Measurements from ENCODE around the gene TIMD4. TPM values are rescaled to one million over a fixed set of nuclear protein-coding genes. Genes with fewer than 3 reads are reported as not detected.

TIMD4 gene
- total and polyA plus RNA-seq, 2 of the 13 experiments (the other 11 are each of a cell fraction or from before 2014, with no cell fraction given) = 0.50 TPM; not detected in 1

DNA sequence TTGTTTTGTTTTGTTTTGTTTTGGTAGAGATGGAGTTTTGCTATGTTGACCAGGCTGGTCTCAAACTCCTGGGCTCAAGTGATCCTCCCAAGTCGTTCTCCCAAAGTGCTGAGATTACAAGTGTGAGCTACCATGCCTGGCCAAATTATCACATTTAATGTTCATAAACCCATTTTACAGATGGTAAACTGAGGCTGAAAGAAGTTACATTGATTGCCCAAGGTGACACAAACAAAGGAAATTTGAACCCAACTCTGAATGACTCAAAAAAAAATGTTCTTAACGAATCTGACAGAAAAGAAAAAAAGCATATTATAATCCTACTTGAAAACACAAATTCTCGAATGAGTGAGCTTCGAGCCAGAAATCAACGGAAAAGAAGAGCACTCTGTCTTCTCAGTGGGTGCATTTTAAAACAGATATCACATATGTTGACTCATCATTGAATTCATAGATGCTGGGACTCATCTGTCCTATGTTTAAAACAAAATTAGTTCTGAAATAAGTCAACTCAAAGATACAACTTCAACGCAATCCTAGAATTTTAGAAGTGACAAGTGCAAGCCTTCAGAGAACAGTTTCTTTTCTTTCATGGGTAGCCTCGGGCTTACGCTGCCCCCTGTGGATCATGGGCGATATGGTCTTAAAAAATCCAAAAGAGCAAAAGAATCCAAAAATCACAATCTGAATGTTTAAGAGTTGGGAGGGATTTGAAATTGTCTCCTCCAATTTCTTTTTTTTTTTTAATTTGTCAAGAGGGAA is 28.4 kb downstream of the TIMD4 start:
- ChIA-PET POLR2A (no interaction called here), CTCF (ENCODE audit: low intra/inter-chr PET ratio, low total read pairs) (interaction anchor here (1.5 to 1.7 kb wide), 2 partner anchors 991 to 1318 kb away, joined by 3 to 5 read pairs; no protein-coding TSS in a partner anchor)
- H3K27me3 ChIP-seq (ENCODE audit: control insufficient read depth in 1 of 2, insufficient read depth in 2 of 2, low read length in 2 of 2) = no peaks in the 10 kb centered on the region; a peak in 1 of 5 replicates
- no peaks in the 10 kb centered on the region for H3K9me3 ChIP-seq (ENCODE audit: low read length)
- no peak overlapping the region for H3K9ac ChIP-seq (ENCODE audit: insufficient read depth, low read depth, low read length)
- H3K79me2 ChIP-seq (ENCODE audit: insufficient read depth, low read length) = no peaks in the 10 kb centered on the region
- in situ Hi-C loops (cut with HindIII; ENCODE audit: extremely low pct_ligation_motif_present, low pct_unique_long_range_greater_than_20kb) (no loop called here), intact Hi-C loops (cut with micrococcal nuclease; ENCODE audit: unreplicated experiment) (loop anchor here (5.0 to 10.0 kb wide), 2 partner anchors 198 to 990 kb away; no protein-coding TSS in a partner anchor)
- no peak overlapping the region for H2AFZ ChIP-seq (ENCODE audit: low read length)
- H3K4me1 ChIP-seq (ENCODE audit: insufficient read depth, low read length) = peaks cover 12% of the 10 kb centered on the region; the same call in 1 of the 2 replicates
- no peaks in the 10 kb centered on the region for H4K20me1 ChIP-seq (ENCODE audit: insufficient read depth, low read length)
- DNase-seq (ENCODE audit: low spot score) = peak; percentile 9
- no peak overlapping the region for H3K27ac ChIP-seq (ENCODE audit: extremely low read length, insufficient read depth, low read length)
- H3K4me2 ChIP-seq (ENCODE audit: low read depth, low read length) = no peak overlapping the region
- TF ChIP-seq ZNF629 (CRISPR knock-in tag; conservative IDR thresholded peaks at IDR 0.05) (peak; percentile 57), RFXAP (CRISPR knock-in tag; IDR thresholded peaks at IDR 0.05; ENCODE audit: borderline replicate concordance) (no peak), ZNF614 (CRISPR knock-in tag; IDR thresholded peaks at IDR 0.05; ENCODE audit: borderline replicate concordance) (no peak), STAG1 (CRISPR knock-in tag; IDR thresholded peaks at IDR 0.05) (peak; percentile 53)
- TF ChIP-seq, protein P1, sequence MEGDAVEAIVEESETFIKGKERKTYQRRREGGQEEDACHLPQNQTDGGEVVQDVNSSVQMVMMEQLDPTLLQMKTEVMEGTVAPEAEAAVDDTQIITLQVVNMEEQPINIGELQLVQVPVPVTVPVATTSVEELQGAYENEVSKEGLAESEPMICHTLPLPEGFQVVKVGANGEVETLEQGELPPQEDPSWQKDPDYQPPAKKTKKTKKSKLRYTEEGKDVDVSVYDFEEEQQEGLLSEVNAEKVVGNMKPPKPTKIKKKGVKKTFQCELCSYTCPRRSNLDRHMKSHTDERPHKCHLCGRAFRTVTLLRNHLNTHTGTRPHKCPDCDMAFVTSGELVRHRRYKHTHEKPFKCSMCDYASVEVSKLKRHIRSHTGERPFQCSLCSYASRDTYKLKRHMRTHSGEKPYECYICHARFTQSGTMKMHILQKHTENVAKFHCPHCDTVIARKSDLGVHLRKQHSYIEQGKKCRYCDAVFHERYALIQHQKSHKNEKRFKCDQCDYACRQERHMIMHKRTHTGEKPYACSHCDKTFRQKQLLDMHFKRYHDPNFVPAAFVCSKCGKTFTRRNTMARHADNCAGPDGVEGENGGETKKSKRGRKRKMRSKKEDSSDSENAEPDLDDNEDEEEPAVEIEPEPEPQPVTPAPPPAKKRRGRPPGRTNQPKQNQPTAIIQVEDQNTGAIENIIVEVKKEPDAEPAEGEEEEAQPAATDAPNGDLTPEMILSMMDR (CRISPR knock-in tag; IDR thresholded peaks at IDR 0.05) = peak; percentile 52
- H3K4me3 ChIP-seq (replicated peaks in 1 of 3; ENCODE audit: insufficient read depth in 1 of 3, low read depth in 2 of 3, low read length in 3 of 3) = no peak overlapping the region
- 59% methylated on average over 9 of the region's 9 CpGs for WGBS (ENCODE audit: low lambda C conversion rate)
- ATAC-seq = 0 out of 3 replicates have a peak, but pooled peaks have one; percentile 30
- no TSS peak for BruUV-seq (replicated peaks)
- FAIRE-seq = no peak
- no peaks in the 10 kb centered on the region for H3K36me3 ChIP-seq (replicated peaks in 1 of 2; ENCODE audit: control insufficient read depth in 1 of 2, insufficient read depth in 2 of 2, low read length in 2 of 2)
